Activated naive CD8-positive, alpha-beta T cell treated with anti-CD3 and anti-CD28 coated beads, Interleukin-2, amount 10 ng/mL, durations not matched to agents 7 days and 5 days (primary cell): ENCODE measurements around the gene CD101. TPM values are rescaled to one million over a fixed set of nuclear protein-coding genes. Genes with fewer than 3 reads are reported as not detected.

Source experiments
- ATAC-seq: fragments of 150-1000 bp; cut with Tn5 transposase; one replicate; pipeline ENCODE4 v1.10.0; 2021; ENCODE audit warnings: low read depth, moderate library complexity
- POLR2A ChIA-PET: fragments of 350-600 bp; sonication (Branson Sonifier 250); formaldehyde crosslinking; loops from one replicate; lab custom pipeline; 2021; ENCODE audit warnings: antibody characterized with exemption; lab: Charles Lee
- DNase-seq: peaks from one replicate; pipeline ENCODE4 v3.0.0; 2021
- H3K27ac Mint-ChIP-seq: one replicate; pipeline ENCODE4 v1.8.0; 2022; ENCODE audit warnings: mild to moderate bottlenecking, mixed read lengths
- H3K27me3 Mint-ChIP-seq: one replicate; pipeline ENCODE4 v1.8.0; 2022; ENCODE audit warnings: mild to moderate bottlenecking, moderate library complexity, mixed read lengths
- H3K36me3 Mint-ChIP-seq: one replicate; pipeline ENCODE4 v1.8.0; 2021; ENCODE audit warnings: mild to moderate bottlenecking, mixed read lengths
- H3K4me1 Mint-ChIP-seq: one replicate; pipeline ENCODE4 v1.8.0; 2021; ENCODE audit warnings: mixed read lengths
- H3K4me3 Mint-ChIP-seq: one replicate; pipeline ENCODE4 v1.8.0; 2022; ENCODE audit warnings: mild to moderate bottlenecking, moderate library complexity, mixed read lengths
- H3K9me3 Mint-ChIP-seq: one replicate; pipeline ENCODE4 v1.8.0; 2021; ENCODE audit warnings: mixed read lengths
- total RNA-seq, 2 experiments: library from RNA; stranded (reverse); gene quantifications; one replicate each; pipeline ENCODE4 v1.2.3, GENCODE V29; 2021

CD101 gene, protein sequence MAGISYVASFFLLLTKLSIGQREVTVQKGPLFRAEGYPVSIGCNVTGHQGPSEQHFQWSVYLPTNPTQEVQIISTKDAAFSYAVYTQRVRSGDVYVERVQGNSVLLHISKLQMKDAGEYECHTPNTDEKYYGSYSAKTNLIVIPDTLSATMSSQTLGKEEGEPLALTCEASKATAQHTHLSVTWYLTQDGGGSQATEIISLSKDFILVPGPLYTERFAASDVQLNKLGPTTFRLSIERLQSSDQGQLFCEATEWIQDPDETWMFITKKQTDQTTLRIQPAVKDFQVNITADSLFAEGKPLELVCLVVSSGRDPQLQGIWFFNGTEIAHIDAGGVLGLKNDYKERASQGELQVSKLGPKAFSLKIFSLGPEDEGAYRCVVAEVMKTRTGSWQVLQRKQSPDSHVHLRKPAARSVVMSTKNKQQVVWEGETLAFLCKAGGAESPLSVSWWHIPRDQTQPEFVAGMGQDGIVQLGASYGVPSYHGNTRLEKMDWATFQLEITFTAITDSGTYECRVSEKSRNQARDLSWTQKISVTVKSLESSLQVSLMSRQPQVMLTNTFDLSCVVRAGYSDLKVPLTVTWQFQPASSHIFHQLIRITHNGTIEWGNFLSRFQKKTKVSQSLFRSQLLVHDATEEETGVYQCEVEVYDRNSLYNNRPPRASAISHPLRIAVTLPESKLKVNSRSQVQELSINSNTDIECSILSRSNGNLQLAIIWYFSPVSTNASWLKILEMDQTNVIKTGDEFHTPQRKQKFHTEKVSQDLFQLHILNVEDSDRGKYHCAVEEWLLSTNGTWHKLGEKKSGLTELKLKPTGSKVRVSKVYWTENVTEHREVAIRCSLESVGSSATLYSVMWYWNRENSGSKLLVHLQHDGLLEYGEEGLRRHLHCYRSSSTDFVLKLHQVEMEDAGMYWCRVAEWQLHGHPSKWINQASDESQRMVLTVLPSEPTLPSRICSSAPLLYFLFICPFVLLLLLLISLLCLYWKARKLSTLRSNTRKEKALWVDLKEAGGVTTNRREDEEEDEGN
- total RNA-seq: under 1 TPM in 1 of 2 experiments, not detected in 1; 0.08 TPM

GRCh38 chr1:117001254-117001927 is at the start of gene CD101:
Gene CD101, plus strand, starts transcription at chr1:117001760. Its CDS starts 58 bp downstream, at chr1:117001818.
- H3K36me3 Mint-ChIP-seq: peaks cover 5% of the 10 kb centered on the region
- H3K4me1 Mint-ChIP-seq: peaks cover 15% of the 10 kb centered on the region
- DNase-seq (no peak), ATAC-seq (no peak)
- H3K4me3 Mint-ChIP-seq: no peak within 1 kb of the TSS
- H3K9me3 Mint-ChIP-seq: peaks cover 5% of the 10 kb centered on the region
- no peak within 1 kb of the TSS for H3K27ac Mint-ChIP-seq
- H3K27me3 Mint-ChIP-seq: no peaks in the 10 kb centered on the region
- POLR2A ChIA-PET: no interaction called here

DNA sequence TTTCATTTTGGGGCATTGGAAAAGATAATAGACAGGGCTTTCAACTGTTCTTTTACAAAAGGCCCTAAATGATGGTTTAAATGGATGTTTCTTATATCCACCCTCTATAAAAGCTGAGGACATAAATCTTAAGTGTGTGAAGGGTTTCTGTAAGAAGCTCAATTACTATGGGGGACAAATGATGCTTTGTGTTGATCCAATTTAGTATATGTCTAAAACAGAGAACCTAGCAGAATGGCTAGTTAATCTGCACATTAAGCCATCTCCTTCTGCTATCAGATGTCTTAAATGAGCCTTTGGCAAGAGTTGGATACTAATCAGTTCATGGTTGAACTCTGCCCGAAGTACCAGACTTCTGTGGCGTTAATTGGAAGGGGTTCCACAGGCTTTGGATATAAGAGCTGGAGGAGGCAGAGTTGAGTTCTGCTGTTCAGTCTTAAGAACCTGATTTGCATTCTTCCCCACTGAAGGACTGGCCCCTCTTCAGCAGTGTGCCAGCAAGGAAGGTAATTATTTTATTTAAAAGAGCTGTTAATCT is 48.8 kb upstream of the CD101 start:
- POLR2A ChIA-PET: no interaction called here
- no peak overlapping the region for H3K4me3 Mint-ChIP-seq
- no peaks in the 10 kb centered on the region for H3K27me3 Mint-ChIP-seq
- DNase-seq (no peak), ATAC-seq (no peak)
- H3K36me3 Mint-ChIP-seq: no peaks in the 10 kb centered on the region
- no peaks in the 10 kb centered on the region for H3K4me1 Mint-ChIP-seq
- no peaks in the 10 kb centered on the region for H3K9me3 Mint-ChIP-seq
- no peak overlapping the region for H3K27ac Mint-ChIP-seq

DNA sequence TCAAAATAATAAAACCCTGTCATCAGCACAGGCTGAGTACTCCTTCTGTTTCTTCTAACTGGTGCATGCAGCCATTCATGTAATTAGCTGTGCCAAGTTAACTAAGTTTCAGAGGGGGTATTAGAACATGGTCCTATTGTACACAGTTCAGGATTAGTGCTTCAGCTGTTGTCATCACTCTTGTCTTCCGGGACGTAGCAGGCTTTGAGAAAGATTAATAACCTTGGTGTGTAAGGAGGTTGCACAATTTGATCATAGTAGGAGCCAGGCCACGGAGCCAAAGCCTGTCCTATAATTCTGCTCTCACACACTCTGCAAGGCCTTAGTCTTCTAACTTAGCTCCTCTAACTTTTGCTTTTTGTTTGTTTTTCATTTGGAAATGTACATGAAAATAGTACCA is 47.1 kb upstream of the CD101 start:
- H3K4me1 Mint-ChIP-seq: no peaks in the 10 kb centered on the region
- H3K27ac Mint-ChIP-seq: no peak overlapping the region
- H3K27me3 Mint-ChIP-seq: no peaks in the 10 kb centered on the region
- ATAC-seq: no peak
- POLR2A ChIA-PET: no interaction called here
- no peaks in the 10 kb centered on the region for H3K36me3 Mint-ChIP-seq
- H3K9me3 Mint-ChIP-seq: no peaks in the 10 kb centered on the region
- DNase-seq: no peak
- no peak overlapping the region for H3K4me3 Mint-ChIP-seq

- DNase-seq (no peak), ATAC-seq (no peak)
- POLR2A ChIA-PET: no interaction called here
- no peaks in the 10 kb centered on the region for H3K9me3 Mint-ChIP-seq
- H3K4me3 Mint-ChIP-seq: no peak overlapping the region
- no peaks in the 10 kb centered on the region for H3K4me1 Mint-ChIP-seq
- no peak overlapping the region for H3K27ac Mint-ChIP-seq
- H3K36me3 Mint-ChIP-seq: no peaks in the 10 kb centered on the region
- peaks cover 8% of the 10 kb centered on the region for H3K27me3 Mint-ChIP-seq
Observed at GRCh38 chr1:116956378-116956777, 45.2 kb upstream of the CD101 start.

DNA sequence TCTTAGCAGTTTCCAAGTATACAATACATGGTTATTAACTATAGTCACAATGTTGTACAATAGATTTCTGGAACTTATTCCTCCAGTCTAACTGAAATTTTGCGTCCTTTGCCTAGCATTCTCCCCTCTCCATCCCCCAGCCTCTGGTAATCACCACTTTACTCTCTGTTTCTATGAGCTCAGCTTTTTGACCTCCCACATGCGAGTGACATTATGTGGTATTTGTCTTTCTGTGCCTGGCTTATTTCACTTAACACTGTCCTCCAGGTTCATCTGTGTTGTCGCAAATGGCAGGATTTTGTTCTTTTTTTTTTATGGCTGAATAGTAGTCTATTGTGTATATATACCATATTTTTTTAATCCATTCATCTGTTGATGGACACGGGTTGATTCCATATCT is 43.9 kb upstream of the CD101 start:
- no peak overlapping the region for H3K4me3 Mint-ChIP-seq
- H3K4me1 Mint-ChIP-seq: no peaks in the 10 kb centered on the region
- H3K27ac Mint-ChIP-seq: no peak overlapping the region
- no peaks in the 10 kb centered on the region for H3K36me3 Mint-ChIP-seq
- no peaks in the 10 kb centered on the region for H3K9me3 Mint-ChIP-seq
- DNase-seq: no peak
- POLR2A ChIA-PET: no interaction called here
- ATAC-seq: no peak
- peaks cover 8% of the 10 kb centered on the region for H3K27me3 Mint-ChIP-seq

DNA sequence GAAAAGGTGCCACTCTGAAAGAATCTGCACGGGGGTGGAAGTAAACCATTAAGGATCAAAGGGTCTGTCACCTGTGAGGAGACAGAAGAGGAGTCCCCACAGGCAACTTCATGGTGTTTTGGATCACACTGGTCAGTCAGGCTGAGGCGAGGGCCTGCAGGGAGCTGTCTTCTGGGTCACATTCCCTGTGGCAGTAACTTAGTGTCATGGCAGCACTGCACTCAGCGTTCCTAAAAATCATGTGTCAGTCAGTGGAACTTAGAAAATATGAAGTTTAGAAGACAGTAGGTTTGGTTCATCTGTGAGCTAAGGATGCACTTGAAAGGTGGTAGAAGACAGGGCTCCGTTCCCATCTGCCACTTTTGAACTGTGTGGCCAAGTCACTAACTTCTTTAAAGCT is 43.5 kb upstream of the CD101 start:
- H3K36me3 Mint-ChIP-seq: no peaks in the 10 kb centered on the region
- DNase-seq (no peak), ATAC-seq (no peak)
- H3K4me1 Mint-ChIP-seq: no peaks in the 10 kb centered on the region
- no peaks in the 10 kb centered on the region for H3K9me3 Mint-ChIP-seq
- H3K27me3 Mint-ChIP-seq: peaks cover 8% of the 10 kb centered on the region
- H3K4me3 Mint-ChIP-seq: no peak overlapping the region
- no peak overlapping the region for H3K27ac Mint-ChIP-seq
- POLR2A ChIA-PET: no interaction called here

GRCh38 chr1:116958977-116959376 is 42.6 kb upstream of the CD101 start:
- Mint-ChIP-seq H3K9me3 (no peaks in the 10 kb centered on the region), H3K4me3 (no peak overlapping the region), H3K36me3 (no peaks in the 10 kb centered on the region), H3K27me3 (peaks cover 8% of the 10 kb centered on the region), H3K27ac (no peak overlapping the region), H3K4me1 (no peaks in the 10 kb centered on the region)
- POLR2A ChIA-PET: no interaction called here
- DNase-seq: no peak
- no peak for ATAC-seq

- H3K4me1 Mint-ChIP-seq: no peaks in the 10 kb centered on the region
- POLR2A ChIA-PET: no interaction called here
- H3K27ac Mint-ChIP-seq: no peak overlapping the region
- H3K27me3 Mint-ChIP-seq: peaks cover 8% of the 10 kb centered on the region
- H3K36me3 Mint-ChIP-seq: no peaks in the 10 kb centered on the region
- no peak for ATAC-seq
- DNase-seq: no peak
- H3K4me3 Mint-ChIP-seq: no peak overlapping the region
- no peaks in the 10 kb centered on the region for H3K9me3 Mint-ChIP-seq
Observed at GRCh38 chr1:116961606-116962005, 40.0 kb upstream of the CD101 start.

DNA sequence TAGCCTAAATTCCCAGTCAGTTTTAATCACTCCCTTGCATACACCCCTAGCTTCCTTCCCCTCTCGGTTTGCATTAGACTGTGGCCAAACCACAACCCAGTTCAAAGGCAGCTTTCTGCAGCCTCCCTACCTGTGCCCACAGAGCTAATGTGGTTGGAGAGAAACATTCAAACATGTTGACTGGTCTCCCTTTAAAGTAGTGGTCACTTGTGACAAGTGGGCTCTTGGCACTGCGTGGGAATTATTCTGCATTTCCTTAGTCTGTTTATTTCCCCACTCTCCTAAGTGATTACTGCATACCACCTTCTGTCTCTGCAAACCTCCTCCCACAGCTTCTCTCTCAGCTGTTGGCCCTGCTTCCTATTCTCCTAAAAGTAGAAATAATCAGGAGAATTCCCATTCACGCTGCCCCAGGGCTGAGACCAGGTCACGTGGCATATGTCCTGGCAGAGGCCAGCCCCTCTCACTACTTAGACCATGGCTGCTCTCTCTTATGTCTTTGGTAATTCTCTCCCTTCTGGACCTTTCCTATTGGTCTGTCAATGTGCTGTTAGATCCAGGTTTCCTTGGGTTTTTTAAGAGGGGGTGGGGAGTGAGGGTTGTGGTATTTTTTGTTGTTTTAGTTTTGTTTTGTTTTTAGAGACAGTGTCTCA is 38.4 kb upstream of the CD101 start:
- DNase-seq: no peak
- Mint-ChIP-seq H3K9me3 (no peaks in the 10 kb centered on the region), H3K36me3 (no peaks in the 10 kb centered on the region), H3K4me3 (no peak overlapping the region), H3K4me1 (no peaks in the 10 kb centered on the region), H3K27me3 (peaks cover 10% of the 10 kb centered on the region), H3K27ac (no peak overlapping the region)
- POLR2A ChIA-PET: interaction anchor here (0.8 kb wide), 1 partner anchor 59 kb away, joined by 3 read pairs; no protein-coding TSS in a partner anchor
- peak; percentile 72 for ATAC-seq

- peaks cover 2% of the 10 kb centered on the region for H3K9me3 Mint-ChIP-seq
- DNase-seq (no peak), ATAC-seq (no peak)
- H3K27ac Mint-ChIP-seq: no peak overlapping the region
- peaks cover 8% of the 10 kb centered on the region for H3K27me3 Mint-ChIP-seq
- no peak overlapping the region for H3K4me3 Mint-ChIP-seq
- POLR2A ChIA-PET: interaction anchor here (1.3 kb wide), 1 partner anchor 20 kb away, joined by 5 read pairs; no protein-coding TSS in a partner anchor
- peaks cover 6% of the 10 kb centered on the region for H3K36me3 Mint-ChIP-seq
- no peaks in the 10 kb centered on the region for H3K4me1 Mint-ChIP-seq
Observed at GRCh38 chr1:116966791-116967190, 34.8 kb upstream of the CD101 start.

- POLR2A ChIA-PET: no interaction called here
Observed at GRCh38 chr1:116968724-116969123, 32.8 kb upstream of the CD101 start.

GRCh38 chr1:116971258-116971860 is 30.2 kb upstream of the CD101 start:
- H3K27ac Mint-ChIP-seq: no peak overlapping the region
- peaks cover 12% of the 10 kb centered on the region for H3K9me3 Mint-ChIP-seq
- no peak for ATAC-seq
- no peaks in the 10 kb centered on the region for H3K4me1 Mint-ChIP-seq
- DNase-seq: no peak
- POLR2A ChIA-PET: no interaction called here
- no peak overlapping the region for H3K4me3 Mint-ChIP-seq
- H3K27me3 Mint-ChIP-seq: peaks cover 10% of the 10 kb centered on the region
- peaks cover 6% of the 10 kb centered on the region for H3K36me3 Mint-ChIP-seq

More at GRCh38 chr1:116968724-116969123, 32.8 kb upstream of the CD101 start:
- H3K27ac Mint-ChIP-seq: no peak overlapping the region
- peaks cover 8% of the 10 kb centered on the region for H3K27me3 Mint-ChIP-seq
- ATAC-seq: no peak
- peaks cover 2% of the 10 kb centered on the region for H3K9me3 Mint-ChIP-seq
- peaks cover 6% of the 10 kb centered on the region for H3K36me3 Mint-ChIP-seq
- no peak overlapping the region for H3K4me3 Mint-ChIP-seq
- no peaks in the 10 kb centered on the region for H3K4me1 Mint-ChIP-seq
- DNase-seq: no peak
